GM23248 (cell line): ENCODE results near the gene MB21D2.
"Not testable (repeated sequence)": the region's sequence is repeated elsewhere in the genome, so short reads cannot be mapped to it uniquely, and the experiment has no call there.

Experiments
- EZH2 ChIP-seq: fragments of 200-600 bp; sonication (generic); IDR thresholded peaks from 2 replicates; pipeline ENCODE4 v1.6.1; 2018; ENCODE audit warnings: antibody characterized with exemption, mild to moderate bottlenecking; ENCODE audit not compliant: insufficient read depth, poor library complexity, severe bottlenecking
- EZH2phosphoT487 ChIP-seq: fragments of 200-600 bp; sonication (generic); IDR thresholded peaks from 2 replicates; pipeline ENCODE4 v1.6.1; 2018; ENCODE audit warnings: antibody characterized with exemption, moderate library complexity, mild to moderate bottlenecking, low read depth; ENCODE audit not compliant: insufficient read depth

GRCh38 chr3:192849821-192850220 is 67.8 kb downstream of the MB21D2 start:
- not testable (repeated sequence) for TF ChIP-seq EZH2phosphoT487, EZH2
